Neutrophil (primary cell): ENCODE data around the gene SND1.

Experiments
- H3K27ac ChIP-seq: fragments of 200-600 bp; sonication (generic); 2 replicates; pipeline ENCODE4 v1.5.1; 2016; ENCODE audit warnings: mild to moderate bottlenecking, moderate library complexity
- H3K27me3 ChIP-seq: fragments of 200-600 bp; sonication (generic); 2 replicates; pipeline ENCODE4 v1.6.0; 2016; ENCODE audit warnings: mild to moderate bottlenecking
- H3K36me3 ChIP-seq: fragments of 200-600 bp; sonication (generic); 2 replicates; pipeline ENCODE4 v1.5.1; 2017
- H3K4me1 ChIP-seq, 2 experiments: fragments of 200-600 bp in 1 of 2; sonication (generic) in 1 of 2; 1 replicate in 1 of 2; 2 replicates in 1 of 2; pipeline versions ENCODE4 v1.5.1 to v1.6.1; 2013 to 2016; ENCODE audit warnings: low read depth in 1 of 2, low read length in 1 of 2, mild to moderate bottlenecking in 1 of 2, moderate library complexity in 1 of 2; ENCODE audit not compliant: control insufficient read depth in 1 of 2, insufficient read depth in 1 of 2
- H3K4me3 ChIP-seq, 2 experiments: fragments of 200-600 bp in 1 of 2; sonication (generic) in 1 of 2; 1 replicate in 1 of 2; 2 replicates in 1 of 2; pipeline ENCODE4 v1.5.1; 2013 to 2016; ENCODE audit warnings: low read depth in 1 of 2, low read length in 1 of 2, mild to moderate bottlenecking in 1 of 2, moderate library complexity in 1 of 2
- H3K9me3 ChIP-seq: fragments of 200-600 bp; sonication (generic); 2 replicates; pipeline ENCODE4 v1.5.1; 2016
- TF ChIP-seq, protein P1 (sequence below): fragments of 200-600 bp; sonication (generic); IDR thresholded peaks from 2 replicates; pipeline ENCODE4 v1.5.1; 2016; ENCODE audit warnings: antibody characterized with exemption

The SND1 gene

DNA sequence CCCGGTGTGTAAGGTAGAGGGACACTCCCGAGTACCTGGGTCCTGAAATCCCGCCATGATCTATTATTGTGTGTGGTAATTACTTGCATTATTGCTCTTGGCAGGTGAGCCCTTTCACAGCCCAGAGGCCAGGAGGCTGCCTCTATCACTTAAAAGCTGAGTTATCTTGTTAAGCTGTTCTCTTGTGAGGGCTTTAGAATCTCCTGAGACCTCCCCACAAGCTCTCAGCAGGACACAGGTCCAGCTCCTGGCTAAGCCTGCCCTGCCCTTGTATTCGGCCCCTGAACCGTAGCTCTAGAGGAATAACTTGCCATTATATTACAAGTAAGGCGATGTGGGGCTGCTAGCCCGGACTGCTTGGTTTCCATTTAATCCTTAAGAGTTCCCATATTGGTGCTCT, 13.9 kb downstream of the SND1 start:
- Histone ChIP-seq H3K27me3 (no peaks in the 10 kb centered on the region), H3K27ac (no peak overlapping the region), H3K36me3 (no peaks in the 10 kb centered on the region), H3K4me3 (no peak overlapping the region), H3K4me1 (peaks cover 0 to 3% of the 10 kb centered on the region in 2 experiments), H3K9me3 (no peaks in the 10 kb centered on the region)
- TF ChIP-seq, protein P1, sequence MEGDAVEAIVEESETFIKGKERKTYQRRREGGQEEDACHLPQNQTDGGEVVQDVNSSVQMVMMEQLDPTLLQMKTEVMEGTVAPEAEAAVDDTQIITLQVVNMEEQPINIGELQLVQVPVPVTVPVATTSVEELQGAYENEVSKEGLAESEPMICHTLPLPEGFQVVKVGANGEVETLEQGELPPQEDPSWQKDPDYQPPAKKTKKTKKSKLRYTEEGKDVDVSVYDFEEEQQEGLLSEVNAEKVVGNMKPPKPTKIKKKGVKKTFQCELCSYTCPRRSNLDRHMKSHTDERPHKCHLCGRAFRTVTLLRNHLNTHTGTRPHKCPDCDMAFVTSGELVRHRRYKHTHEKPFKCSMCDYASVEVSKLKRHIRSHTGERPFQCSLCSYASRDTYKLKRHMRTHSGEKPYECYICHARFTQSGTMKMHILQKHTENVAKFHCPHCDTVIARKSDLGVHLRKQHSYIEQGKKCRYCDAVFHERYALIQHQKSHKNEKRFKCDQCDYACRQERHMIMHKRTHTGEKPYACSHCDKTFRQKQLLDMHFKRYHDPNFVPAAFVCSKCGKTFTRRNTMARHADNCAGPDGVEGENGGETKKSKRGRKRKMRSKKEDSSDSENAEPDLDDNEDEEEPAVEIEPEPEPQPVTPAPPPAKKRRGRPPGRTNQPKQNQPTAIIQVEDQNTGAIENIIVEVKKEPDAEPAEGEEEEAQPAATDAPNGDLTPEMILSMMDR: no peak

GRCh38 chr7:127666602-127667001, 14.6 kb downstream of the SND1 start:
- no peaks in the 10 kb centered on the region for H3K27me3 ChIP-seq
- no peak overlapping the region for H3K27ac ChIP-seq
- H3K4me1 ChIP-seq: peaks cover 0 to 3% of the 10 kb centered on the region in 2 experiments
- H3K36me3 ChIP-seq: no peaks in the 10 kb centered on the region
- H3K4me3 ChIP-seq: no peak overlapping the region
- TF ChIP-seq, protein P1: no peak
- no peaks in the 10 kb centered on the region for H3K9me3 ChIP-seq

DNA sequence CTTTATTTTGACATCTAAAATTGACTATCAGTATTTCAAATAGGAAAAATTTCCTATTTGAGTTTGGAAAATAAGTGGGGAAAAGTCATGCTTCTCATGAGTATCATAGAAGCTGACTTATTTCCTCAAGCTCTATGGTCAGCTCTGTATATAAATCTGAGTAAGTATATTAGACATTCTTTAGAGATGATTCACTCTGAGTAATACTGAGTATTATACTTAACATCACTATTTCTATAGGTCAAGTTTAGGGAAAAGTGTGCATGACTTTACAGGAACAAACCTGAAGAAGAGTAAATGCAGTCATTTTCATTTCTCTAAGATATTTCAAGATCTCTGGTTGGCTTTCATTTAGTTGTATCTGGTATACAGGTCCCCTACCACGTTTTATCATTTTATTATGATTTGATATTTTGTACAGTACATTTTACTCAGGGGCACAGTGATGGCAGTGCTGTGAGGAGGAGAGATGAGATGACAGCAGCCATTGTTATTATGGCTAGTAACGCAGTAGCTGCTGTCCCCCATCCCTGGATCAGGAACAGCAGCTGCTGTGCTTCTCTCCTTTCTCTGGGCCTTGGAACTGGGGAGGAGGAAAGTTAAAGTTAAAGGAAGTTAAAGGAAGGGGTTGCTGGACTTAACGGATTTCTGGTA, 15.2 kb downstream of the SND1 start:
- Histone ChIP-seq H3K27ac (no peak overlapping the region), H3K36me3 (no peaks in the 10 kb centered on the region), H3K9me3 (no peaks in the 10 kb centered on the region), H3K4me3 (no peak overlapping the region), H3K4me1 (peaks cover 0 to 3% of the 10 kb centered on the region in 2 experiments), H3K27me3 (no peaks in the 10 kb centered on the region)
- TF ChIP-seq, protein P1: no peak

- peaks cover 0 to 3% of the 10 kb centered on the region in 2 experiments for H3K4me1 ChIP-seq
- no peaks in the 10 kb centered on the region for H3K27me3 ChIP-seq
- TF ChIP-seq, protein P1: no peak
- no peak overlapping the region for H3K4me3 ChIP-seq
- H3K27ac ChIP-seq: peak overlapping the region; percentile 10
- no peaks in the 10 kb centered on the region for H3K9me3 ChIP-seq
- H3K36me3 ChIP-seq: no peaks in the 10 kb centered on the region
Observed at GRCh38 chr7:127667759-127668530, 16.0 kb downstream of the SND1 start.

DNA sequence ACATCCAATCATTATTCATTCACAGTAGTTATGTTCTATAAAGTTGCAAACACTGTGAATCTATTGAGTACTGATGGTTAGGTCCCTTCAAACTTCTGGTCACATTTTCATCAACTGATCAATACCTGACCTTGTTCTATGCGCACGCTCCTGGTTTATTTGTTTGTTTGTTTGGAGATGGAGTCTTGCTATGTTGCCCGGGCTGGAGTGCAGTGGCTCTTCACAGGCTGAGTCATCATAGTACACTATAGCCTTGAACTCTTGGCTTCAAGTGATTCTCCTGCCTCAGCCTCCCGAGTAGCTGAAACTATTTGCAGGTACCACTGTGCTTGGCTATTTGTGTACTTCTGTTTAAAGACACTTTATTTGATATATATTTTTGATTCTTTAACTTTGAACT, 19.3 kb downstream of the SND1 start:
- no peaks in the 10 kb centered on the region for H3K9me3 ChIP-seq
- peaks cover 0 to 3% of the 10 kb centered on the region in 2 experiments for H3K4me1 ChIP-seq
- H3K4me3 ChIP-seq: no peak overlapping the region
- H3K27ac ChIP-seq: no peak overlapping the region
- H3K36me3 ChIP-seq: no peaks in the 10 kb centered on the region
- no peaks in the 10 kb centered on the region for H3K27me3 ChIP-seq
- TF ChIP-seq, protein P1: no peak
